Esophagus squamous epithelium (tissue), 5 donors: ENCODE data around the gene DLG2. TPM values are rescaled to one million over a fixed set of nuclear protein-coding genes. Genes with fewer than 3 reads are reported as not detected.

Experiments
- DNase-seq: peaks from one replicate; lab custom pipeline; 2025; lab: John Stamatoyannopoulos, UW
- H3K27ac ChIP-seq, 4 donors: fragments of 200-600 bp; sonication (generic); one replicate each; pipeline ENCODE4 v1.5.1; 2016 to 2019; ENCODE audit warnings: mild to moderate bottlenecking in 1 of 4
- H3K27me3 ChIP-seq, 4 donors: fragments of 200-600 bp; sonication (generic); 1 replicate in 3 of 4; 2 replicates in 1 of 4; pipeline versions ENCODE4 v1.5.1 to v1.6.0; 2017 to 2021; ENCODE audit warnings: antibody characterized with exemption in 1 of 4
- H3K36me3 ChIP-seq, 3 donors: fragments of 200-600 bp; sonication (generic); one replicate each; pipeline ENCODE4 v1.5.1; 2016 to 2019
- H3K4me1 ChIP-seq, 3 donors: fragments of 200-600 bp; sonication (generic); one replicate each; pipeline ENCODE4 v1.5.1; 2017 to 2019
- H3K4me3 ChIP-seq, 4 donors: fragments of 200-600 bp; sonication (generic); 1 replicate in 3 of 4; 2 replicates in 1 of 4; pipeline ENCODE4 v1.5.1; 2016 to 2019; ENCODE audit warnings: mild to moderate bottlenecking in 2 of 4, moderate library complexity in 1 of 4
- H3K9me3 ChIP-seq, 3 donors: fragments of 200-600 bp; sonication (generic); one replicate each; pipeline ENCODE4 v1.5.1; 2016 to 2019
- POLR2A ChIP-seq, 4 donors: fragments of 450-650 bp; IDR thresholded peaks; one replicate each; pipeline ENCODE4 v1.6.1; 2017; ENCODE audit warnings: antibody characterized with exemption in 4 of 4, mild to moderate bottlenecking in 4 of 4, moderate library complexity in 3 of 4
- WGBS, 2 donors: methylation state at CpG; one replicate each; pipeline ENCODE4 v1.1.5; 2018; 5-methylcytosine and 5-hydroxymethylcytosine counted together
- intact Hi-C: fragments of 100-400 bp; cut with DNase I; formaldehyde crosslinking; loops from one replicate; pipeline ENCODE4 v1.15.0; 2022
- total RNA-seq, 4 donors: library from RNA; depleted of rRNA; stranded (reverse); fragments of >200 nt; gene quantifications; one replicate each; pipeline ENCODE4 v1.1.0, GENCODE V29; 2016
- TF ChIP-seq, protein P1 (sequence below), 6 experiments: fragments of 450-650 bp in 4 of 6; fragments of 200-600 bp in 2 of 6; sonication (generic) in 2 of 6; IDR thresholded peaks; one replicate each; pipeline ENCODE4 v1.5.1; 2016 to 2019; ENCODE audit warnings: antibody characterized with exemption in 6 of 6, mild to moderate bottlenecking in 4 of 6, moderate library complexity in 4 of 6
- donor health status: DM: yes; HTN: yes; CAD: no.

Gene DLG2
- total RNA-seq, 4 donors from 2014 or later = 2.9 to 27.7 (median 12.6) TPM

DNA sequence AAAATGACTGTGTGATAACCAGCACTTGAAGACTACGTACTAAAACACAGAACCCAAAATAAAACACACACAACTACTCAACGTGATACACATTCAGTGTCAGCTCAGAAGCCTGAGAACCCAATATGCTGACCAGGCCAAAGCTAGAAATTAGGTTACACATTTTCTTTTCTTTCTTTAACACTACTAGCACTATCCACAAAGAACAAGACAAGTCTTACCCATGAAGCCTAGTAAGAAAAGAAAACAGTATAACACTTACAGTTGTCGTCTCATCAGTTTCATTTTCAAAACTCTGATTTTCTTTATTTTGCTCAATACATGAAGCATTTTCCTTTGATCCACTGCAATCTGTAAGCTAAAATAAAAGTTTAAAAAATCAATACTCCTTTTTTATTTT lies 472.9 kb downstream of the DLG2 start:
- Histone ChIP-seq H3K4me3 (no peak overlapping the region), H3K36me3 (no peaks in the 10 kb centered on the region), H3K27ac (no peak overlapping the region), H3K9me3 (peaks cover 0 to 6% (median 0%) of the 10 kb centered on the region in 3 donors), H3K4me1 (no peaks in the 10 kb centered on the region), H3K27me3 (no peaks in the 10 kb centered on the region)
- WGBS, 2 donors = 54 to 56% methylated on average over 3 of the region's 3 CpGs
- DNase-seq = no peak
- TF ChIP-seq, protein P1, sequence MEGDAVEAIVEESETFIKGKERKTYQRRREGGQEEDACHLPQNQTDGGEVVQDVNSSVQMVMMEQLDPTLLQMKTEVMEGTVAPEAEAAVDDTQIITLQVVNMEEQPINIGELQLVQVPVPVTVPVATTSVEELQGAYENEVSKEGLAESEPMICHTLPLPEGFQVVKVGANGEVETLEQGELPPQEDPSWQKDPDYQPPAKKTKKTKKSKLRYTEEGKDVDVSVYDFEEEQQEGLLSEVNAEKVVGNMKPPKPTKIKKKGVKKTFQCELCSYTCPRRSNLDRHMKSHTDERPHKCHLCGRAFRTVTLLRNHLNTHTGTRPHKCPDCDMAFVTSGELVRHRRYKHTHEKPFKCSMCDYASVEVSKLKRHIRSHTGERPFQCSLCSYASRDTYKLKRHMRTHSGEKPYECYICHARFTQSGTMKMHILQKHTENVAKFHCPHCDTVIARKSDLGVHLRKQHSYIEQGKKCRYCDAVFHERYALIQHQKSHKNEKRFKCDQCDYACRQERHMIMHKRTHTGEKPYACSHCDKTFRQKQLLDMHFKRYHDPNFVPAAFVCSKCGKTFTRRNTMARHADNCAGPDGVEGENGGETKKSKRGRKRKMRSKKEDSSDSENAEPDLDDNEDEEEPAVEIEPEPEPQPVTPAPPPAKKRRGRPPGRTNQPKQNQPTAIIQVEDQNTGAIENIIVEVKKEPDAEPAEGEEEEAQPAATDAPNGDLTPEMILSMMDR (IDR thresholded peaks at IDR 0.05) = no peak
- no peak for TF ChIP-seq POLR2A (IDR thresholded peaks at IDR 0.05)
- intact Hi-C loops = no loop called here

GRCh38 chr11:85137597-85137996 lies 489.5 kb downstream of the DLG2 start:
- Histone ChIP-seq H3K4me1 (no peaks in the 10 kb centered on the region), H3K27me3 (no peaks in the 10 kb centered on the region), H3K27ac (no peak overlapping the region), H3K9me3 (no peaks in the 10 kb centered on the region), H3K36me3 (no peaks in the 10 kb centered on the region), H3K4me3 (no peak overlapping the region)
- WGBS, 2 donors = 53 to 69% methylated on average over 1 of the region's 1 CpG
- no peak for DNase-seq
- intact Hi-C loops = no loop called here
- TF ChIP-seq POLR2A (IDR thresholded peaks at IDR 0.05) = no peak
- TF ChIP-seq, protein P1 (IDR thresholded peaks at IDR 0.05) = no peak

- no peak for TF ChIP-seq POLR2A (IDR thresholded peaks at IDR 0.05)
- TF ChIP-seq, protein P1 (IDR thresholded peaks at IDR 0.05) = no peak
- intact Hi-C loops = no loop called here
- 14 to 20% methylated on average over 1 of the region's 1 CpG for WGBS, 2 donors
These were observed 493.5 kb downstream of the DLG2 start for GRCh38 chr11:85133636-85134035.

GRCh38 chr11:85132851-85133585 lies 494.1 kb downstream of the DLG2 start:
- no peak overlapping the region for H3K27ac ChIP-seq
- WGBS, 2 donors = 29 to 46% methylated on average over 12 to 13 of the region's 15 CpGs

More at GRCh38 chr11:85133636-85134035, 493.5 kb downstream of the DLG2 start:
- no peaks in the 10 kb centered on the region for H3K4me1 ChIP-seq
- no peak for DNase-seq
- H3K27me3 ChIP-seq = no peaks in the 10 kb centered on the region
- H3K9me3 ChIP-seq = no peaks in the 10 kb centered on the region
- no peak overlapping the region for H3K27ac ChIP-seq
- H3K4me3 ChIP-seq = no peak overlapping the region
- H3K36me3 ChIP-seq = no peaks in the 10 kb centered on the region

DNA sequence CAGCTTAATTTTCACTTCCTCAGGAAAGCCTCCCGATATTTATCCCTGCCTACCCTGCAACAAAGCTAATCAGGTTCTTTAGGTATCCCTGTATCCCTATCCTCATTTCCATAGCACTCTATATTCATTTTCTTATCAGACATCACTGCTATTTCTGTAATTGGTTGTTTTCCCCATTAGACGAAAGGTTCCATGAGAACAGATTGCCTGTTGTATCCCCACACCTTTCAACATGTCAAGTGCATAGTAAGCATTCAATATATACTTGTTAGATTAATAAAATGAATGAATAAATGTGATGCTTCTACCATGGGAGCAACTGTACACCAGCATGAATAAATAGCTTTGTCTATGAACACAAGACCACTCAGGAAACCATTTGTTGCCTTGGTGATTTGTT lies 499.8 kb downstream of the DLG2 start:
- WGBS, 2 donors = 59 to 62% methylated on average over 2 of the region's 2 CpGs
- TF ChIP-seq POLR2A (IDR thresholded peaks at IDR 0.05) = no peak
- TF ChIP-seq, protein P1 (IDR thresholded peaks at IDR 0.05) = no peak

More at GRCh38 chr11:85132851-85133585, 494.1 kb downstream of the DLG2 start:
- DNase-seq = no peak
- Histone ChIP-seq H3K36me3 (no peaks in the 10 kb centered on the region), H3K4me3 (no peak overlapping the region), H3K9me3 (no peaks in the 10 kb centered on the region), H3K27me3 (no peaks in the 10 kb centered on the region), H3K4me1 (no peaks in the 10 kb centered on the region)
- intact Hi-C loops = no loop called here
- TF ChIP-seq POLR2A (IDR thresholded peaks at IDR 0.05) = no peak
- TF ChIP-seq, protein P1 (IDR thresholded peaks at IDR 0.05) = no peak

More for the DNA sequence above, 499.8 kb downstream of the DLG2 start:
- H3K4me3 ChIP-seq = no peak overlapping the region
- no peaks in the 10 kb centered on the region for H3K36me3 ChIP-seq
- DNase-seq = no peak
- no peaks in the 10 kb centered on the region for H3K27me3 ChIP-seq
- no peak overlapping the region for H3K27ac ChIP-seq
- intact Hi-C loops = no loop called here
- H3K4me1 ChIP-seq = no peaks in the 10 kb centered on the region
- H3K9me3 ChIP-seq = no peaks in the 10 kb centered on the region
